ENCODE measurements around the gene PCAT6.

- no peak for TF ChIP-seq EP300 (IDR thresholded peaks at IDR 0.05)
- TF ChIP-seq POLR2A (IDR thresholded peaks at IDR 0.05): no peak
These were observed 11.9 kb upstream of the PCAT6 start for GRCh38 chr1:202798792-202799331.

All from suprapubic skin (tissue), 2 donors.